Left forelimb (tissue), 1 donor: ENCODE measurements around the gene STAT3.
A peak's percentile ranks its signal among the peaks of the same experiment; 100 is the strongest.
"Not testable (repeated sequence)": the region's sequence is repeated elsewhere in the genome, so short reads cannot be mapped to it uniquely, and the experiment has no call there.

Experiments used
- DNase-seq: peaks from one replicate; pipeline ENCODE4 v3.0.0-alpha.2; 2018; ENCODE audit warnings: low spot score

Gene STAT3

GRCh38 chr17:42313773-42314566 lies 74.3 kb downstream of the STAT3 start:
- DNase-seq, result no peak

GRCh38 chr17:42313389-42313772 lies 74.9 kb downstream of the STAT3 start:
- DNase-seq, result no peak

DNA sequence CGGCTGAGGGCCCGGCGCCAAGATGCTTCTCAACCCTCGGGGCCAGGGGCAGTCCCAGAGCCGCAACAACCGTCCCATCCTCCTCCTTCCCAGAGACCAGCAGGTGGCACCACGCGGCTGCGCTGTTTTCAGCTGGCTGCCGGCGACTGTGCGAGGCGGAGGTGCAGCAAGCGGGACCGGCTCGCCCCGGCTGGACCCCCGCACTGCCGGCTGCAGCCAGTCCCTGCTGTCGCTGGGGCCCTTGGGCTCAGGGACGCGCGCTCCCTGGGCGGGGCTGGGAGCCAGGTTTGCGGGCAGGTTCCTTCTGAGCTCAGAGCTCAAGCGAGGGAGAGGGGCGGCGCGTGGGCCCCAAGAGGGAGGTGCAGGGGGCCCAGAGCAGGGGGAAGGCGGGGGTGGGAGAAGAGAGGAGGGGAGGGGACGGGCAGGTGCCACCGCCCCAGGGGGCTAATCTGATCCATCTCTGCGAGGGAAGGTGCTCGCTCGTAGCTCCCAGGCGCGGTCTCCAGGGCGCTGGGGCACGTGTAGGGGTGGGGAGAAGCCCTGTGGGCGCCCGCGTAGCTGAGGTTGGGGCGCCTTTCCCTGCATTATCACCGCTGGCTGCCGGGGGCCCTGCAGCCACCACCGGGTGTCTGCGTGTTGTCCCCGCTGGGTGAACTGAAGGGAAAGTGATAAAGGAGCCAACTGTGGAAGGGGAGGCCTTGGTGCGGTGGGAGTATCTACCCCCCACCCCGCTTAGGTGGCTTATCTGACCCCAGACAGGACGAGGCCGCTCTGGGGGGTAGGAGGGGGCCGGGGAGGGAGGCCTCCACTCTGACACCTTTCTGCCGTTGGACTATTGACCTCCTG lies 75.7 kb downstream of the STAT3 start:
- DNase-seq, result peak; percentile 86

- DNase-seq, result no peak
Observed at GRCh38 chr17:42312035-42312284, 76.3 kb downstream of the STAT3 start.

- DNase-seq, result peak; percentile 85
Observed at GRCh38 chr17:42311240-42312034, 76.8 kb downstream of the STAT3 start.

- no peak for DNase-seq
Observed at GRCh38 chr17:42310787-42311215, 77.4 kb downstream of the STAT3 start.

DNA sequence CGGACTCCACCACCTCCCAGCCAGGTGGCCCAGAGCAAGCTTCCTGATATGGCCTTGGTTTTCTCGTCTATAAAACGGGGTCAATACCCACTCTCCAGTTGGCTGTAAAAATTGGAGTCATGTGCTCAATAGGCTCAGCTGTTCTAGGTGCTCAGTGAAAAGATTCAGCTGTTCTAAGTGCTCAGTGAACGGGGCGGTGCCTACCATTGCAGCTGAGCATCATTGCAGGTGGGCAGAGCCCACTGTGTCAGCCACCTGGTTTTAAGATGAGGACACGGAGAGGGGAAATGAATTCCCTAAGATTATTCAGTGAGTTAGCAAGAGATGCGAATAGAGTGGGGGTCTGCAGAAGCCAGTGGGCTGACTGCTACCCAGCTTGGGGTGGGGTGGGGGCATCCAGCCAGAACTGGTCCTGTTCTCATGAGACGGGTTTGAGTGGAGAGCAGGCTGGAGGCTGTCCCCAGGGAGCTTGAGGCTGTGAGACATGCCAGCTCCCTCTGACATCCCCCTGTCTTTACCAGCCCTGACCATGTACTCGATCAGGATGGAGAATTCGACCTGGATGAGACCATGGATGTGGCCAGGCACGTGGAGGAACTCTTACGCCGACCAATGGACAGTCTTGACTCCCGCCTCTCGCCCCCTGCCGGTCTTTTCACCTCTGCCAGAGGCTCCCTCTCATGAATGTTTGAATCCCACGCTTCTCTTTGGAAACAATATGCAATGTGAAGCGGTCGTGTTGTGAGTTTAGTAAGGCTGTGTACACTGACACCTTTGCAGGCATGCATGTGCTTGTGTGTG lies 78.1 kb downstream of the STAT3 start:
- no peak for DNase-seq

- DNase-seq, result no peak
Observed at GRCh38 chr17:42309142-42309541, 79.1 kb downstream of the STAT3 start.

GRCh38 chr17:42308446-42308845 lies 79.8 kb downstream of the STAT3 start:
- no peak for DNase-seq

- DNase-seq, result no peak
Observed at GRCh38 chr17:42307362-42307927, 80.8 kb downstream of the STAT3 start.

GRCh38 chr17:42306385-42306667 lies 81.9 kb downstream of the STAT3 start:
- DNase-seq, result no peak

DNA sequence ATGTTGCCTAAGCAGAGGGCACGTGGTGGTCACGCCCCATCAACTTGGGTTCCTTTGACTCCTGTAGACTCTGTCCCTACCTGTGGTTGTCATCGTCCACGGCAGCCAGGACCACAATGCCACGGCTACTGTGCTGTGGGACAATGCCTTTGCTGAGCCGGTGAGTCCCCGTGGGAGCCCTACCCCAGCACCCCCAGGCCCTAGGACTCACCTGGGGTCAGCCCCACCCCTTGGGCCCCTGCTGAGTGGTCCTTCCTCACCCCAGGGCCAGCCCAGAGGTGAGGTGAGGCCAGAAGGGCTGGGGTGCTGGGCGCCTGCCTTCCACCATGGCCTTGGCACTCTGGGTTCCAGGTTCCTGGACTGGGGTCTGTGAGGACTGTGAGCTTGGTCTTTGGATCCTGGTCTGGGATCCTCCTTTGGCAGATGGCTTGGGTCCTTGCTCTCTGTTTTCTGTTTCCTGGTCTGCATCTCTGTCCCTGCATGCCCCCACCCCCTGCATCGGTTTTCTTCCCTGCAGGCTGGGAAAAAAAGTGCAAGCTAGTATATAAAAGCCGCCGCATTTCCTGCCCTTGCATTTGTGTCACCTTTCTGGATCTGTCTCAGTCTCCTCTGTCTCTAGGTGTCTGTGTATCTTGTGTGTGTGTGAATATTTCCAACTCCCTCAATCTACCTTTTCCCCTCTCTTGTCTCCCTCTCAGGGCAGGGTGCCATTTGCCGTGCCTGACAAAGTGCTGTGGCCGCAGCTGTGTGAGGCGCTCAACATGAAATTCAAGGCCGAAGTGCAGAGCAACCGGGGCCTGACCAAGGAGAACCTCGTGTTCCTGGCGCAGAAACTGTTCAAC lies 82.5 kb downstream of the STAT3 start:
- DNase-seq, result no peak

DNA sequence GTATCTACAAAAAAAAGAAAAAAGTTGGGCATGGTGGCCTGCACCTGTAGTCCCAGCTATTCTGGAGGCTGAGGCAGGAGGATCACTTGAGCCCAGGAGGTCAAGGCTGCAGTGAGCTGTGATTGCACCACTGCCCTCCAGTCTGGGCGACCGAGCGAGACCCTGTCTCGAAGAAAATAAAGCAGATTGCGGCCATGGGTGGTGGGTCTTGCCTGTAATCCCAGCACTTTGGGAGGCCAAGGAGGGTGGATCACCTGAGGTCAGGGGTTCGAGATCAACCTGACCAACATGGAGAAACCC lies 83.3 kb downstream of the STAT3 start:
- DNase-seq, result not testable (repeated sequence)

GRCh38 chr17:42304187-42305030 lies 83.8 kb downstream of the STAT3 start:
- no peak for DNase-seq

- DNase-seq, result no peak
Observed at GRCh38 chr17:42303694-42304093, 84.5 kb downstream of the STAT3 start.

- DNase-seq, result no peak
Observed at GRCh38 chr17:42301022-42301421, 87.2 kb downstream of the STAT3 start.

DNA sequence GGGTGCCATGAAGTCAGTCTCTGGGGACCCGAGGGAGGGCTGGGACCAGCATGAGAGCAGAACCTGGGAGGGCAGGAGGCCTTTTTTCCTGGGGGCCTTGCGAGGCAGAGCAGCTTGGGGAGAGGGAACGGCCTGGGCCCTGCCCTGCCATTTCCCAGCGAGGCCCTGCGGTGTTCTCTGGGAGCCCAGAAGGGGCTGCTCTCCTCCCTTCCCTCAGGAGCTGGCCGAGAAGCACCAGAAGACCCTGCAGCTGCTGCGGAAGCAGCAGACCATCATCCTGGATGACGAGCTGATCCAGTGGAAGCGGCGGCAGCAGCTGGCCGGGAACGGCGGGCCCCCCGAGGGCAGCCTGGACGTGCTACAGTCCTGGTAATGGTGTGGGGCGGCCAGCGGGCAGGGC lies 88.3 kb downstream of the STAT3 start:
- DNase-seq, result not testable (repeated sequence)

DNA sequence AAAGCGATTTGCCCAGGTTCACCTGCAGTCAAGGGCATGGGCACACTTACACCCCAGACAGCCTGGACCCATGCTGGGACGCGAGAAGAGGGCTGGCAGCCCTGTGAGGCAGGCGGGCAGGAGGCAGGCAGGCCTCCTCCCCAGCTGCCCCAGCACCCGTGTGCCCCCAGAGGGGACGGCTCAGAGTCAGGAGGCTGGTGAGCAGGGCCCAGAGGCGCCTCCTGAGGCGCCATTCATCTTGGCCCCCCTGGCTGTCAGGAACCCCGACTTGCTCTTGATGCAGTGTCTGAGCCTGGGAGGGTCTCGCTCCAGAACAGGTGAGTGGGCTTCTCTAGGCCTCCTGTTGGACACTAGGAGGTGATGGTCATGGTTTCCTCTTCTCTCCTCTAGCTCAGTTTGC lies 88.9 kb downstream of the STAT3 start:
- not testable (repeated sequence) for DNase-seq

- DNase-seq, result not testable (repeated sequence)
Observed at GRCh38 chr17:42297775-42298174, 90.5 kb downstream of the STAT3 start.

GRCh38 chr17:42296012-42296411 lies 92.2 kb downstream of the STAT3 start:
- DNase-seq, result no peak
